B cell (primary cell): Measurements from ENCODE around the gene CHADL. TPM values are rescaled to one million over a fixed set of nuclear protein-coding genes. Genes with fewer than 3 reads are reported as not detected.

Experiments used
- ATAC-seq: fragments of 200-7000 bp; cut with Tn5 transposase; one replicate; pipeline ENCODE4 v1.10.0; 2021; ENCODE audit warnings: low read depth, mild to moderate bottlenecking, moderate number of reproducible peaks, moderate library complexity
- CTCF ChIA-PET: fragments of 350-600 bp; sonication (Branson Sonifier 250); formaldehyde crosslinking; loops from one replicate; lab custom pipeline; 2021; ENCODE audit warnings: antibody characterized with exemption, inconsistent platforms; lab: Charles Lee
- POLR2A ChIA-PET: fragments of 350-600 bp; sonication (Branson Sonifier 250); formaldehyde crosslinking; loops from one replicate; lab custom pipeline; 2021; ENCODE audit warnings: antibody characterized with exemption; lab: Charles Lee
- DNase-seq: peaks from one replicate; pipeline ENCODE4 v3.0.0; 2013
- H2AFZ ChIP-seq: 2 replicates; pipeline ENCODE4 v1.6.1; 2012; ENCODE audit warnings: mild to moderate bottlenecking, low read depth, low read length; ENCODE audit not compliant: insufficient read depth, poor library complexity, severe bottlenecking
- H3K27ac ChIP-seq, 2 donors: 1 replicate in 1 of 2; 2 replicates in 1 of 2; pipeline ENCODE4 v1.5.1; 2012 to 2013; ENCODE audit warnings: low read length in 2 of 2, mild to moderate bottlenecking in 2 of 2, moderate library complexity in 1 of 2
- H3K27me3 ChIP-seq, 4 experiments: fragments of 200-600 bp in 1 of 4; sonication (generic) in 1 of 4; replicated peaks in 1 of 4; 1 replicate in 2 of 4; 2 replicates in 2 of 4; pipeline versions ENCODE4 v1.6.1 to v1.7.0; 2013 to 2016; ENCODE audit warnings: low read length in 3 of 4, mild to moderate bottlenecking in 2 of 4, mixed read lengths in 1 of 4, moderate library complexity in 1 of 4; ENCODE audit not compliant: insufficient read depth in 4 of 4, control insufficient read depth in 3 of 4; ENCODE audit errors: control extremely low read depth in 1 of 4
- H3K36me3 ChIP-seq, 2 experiments: replicated peaks in 1 of 2; 1 replicate in 1 of 2; 2 replicates in 1 of 2; pipeline versions ENCODE4 v1.6.1 to v1.7.1; 2013; ENCODE audit warnings: low read length in 1 of 2; ENCODE audit not compliant: insufficient read depth in 2 of 2, control insufficient read depth in 1 of 2; ENCODE audit errors: control extremely low read depth in 1 of 2, extremely low read depth in 1 of 2
- H3K4me1 ChIP-seq, 2 donors: fragments of 200-600 bp in 1 of 2; sonication (generic) in 1 of 2; 1 replicate in 1 of 2; 2 replicates in 1 of 2; pipeline versions ENCODE4 v1.5.1 to v1.6.1; 2013 to 2017; ENCODE audit warnings: low read length in 2 of 2; ENCODE audit not compliant: control insufficient read depth in 2 of 2, insufficient read depth in 2 of 2
- H3K4me2 ChIP-seq: replicated peaks from 2 replicates; pipeline ENCODE3; 2012; ENCODE audit warnings: mild to moderate bottlenecking, low read depth, low read length; ENCODE audit not compliant: poor library complexity, severe bottlenecking
- H3K4me3 ChIP-seq, 5 experiments: fragments of 200-600 bp in 1 of 5; sonication (generic) in 1 of 5; 1 replicate in 3 of 5; 2 replicates in 2 of 5; pipeline versions ENCODE4 v1.5.1 to v1.7.0; 2011 to 2016; ENCODE audit warnings: low read length in 4 of 5, mild to moderate bottlenecking in 4 of 5, low read depth in 2 of 5, control low read depth in 1 of 5, moderate library complexity in 1 of 5; ENCODE audit not compliant: insufficient read depth in 1 of 5; ENCODE audit errors: control extremely low read depth in 1 of 5, extremely low read depth in 1 of 5
- H3K79me2 ChIP-seq: fragments of 200-600 bp; sonication (generic); one replicate; pipeline ENCODE4 v1.6.0; 2016; ENCODE audit warnings: low read length; ENCODE audit not compliant: control insufficient read depth, insufficient read depth
- H3K9ac ChIP-seq: fragments of 200-600 bp; sonication (generic); 2 replicates; pipeline ENCODE4 v1.6.1; 2017; ENCODE audit warnings: mild to moderate bottlenecking, low read length, moderate library complexity
- H3K9me3 ChIP-seq, 3 donors: one replicate each; pipeline versions ENCODE4 v1.6.1 to v1.7.1; 2013; ENCODE audit warnings: low read length in 2 of 3; ENCODE audit not compliant: control insufficient read depth in 2 of 3, insufficient read depth in 1 of 3; ENCODE audit errors: control extremely low read depth in 1 of 3
- H4K20me1 ChIP-seq: 2 replicates; pipeline ENCODE4 v1.6.0; 2012; ENCODE audit warnings: mild to moderate bottlenecking, low read length; ENCODE audit not compliant: insufficient read depth, control insufficient read depth, poor library complexity, severe bottlenecking
- H3K27ac Mint-ChIP-seq: one replicate; pipeline ENCODE4 v1.8.0; 2021; ENCODE audit warnings: mixed read lengths
- H3K27me3 Mint-ChIP-seq: one replicate; pipeline ENCODE4 v1.8.0; 2021; ENCODE audit warnings: mixed read lengths
- H3K4me1 Mint-ChIP-seq: one replicate; pipeline ENCODE4 v1.8.0; 2021; ENCODE audit warnings: mixed read lengths
- H3K4me3 Mint-ChIP-seq: one replicate; pipeline ENCODE4 v1.8.0; 2021; ENCODE audit warnings: mixed read lengths
- H3K9me3 Mint-ChIP-seq: one replicate; pipeline ENCODE4 v1.8.0; 2022; ENCODE audit warnings: mixed read lengths; ENCODE audit not compliant: insufficient read depth
- EZH2 ChIP-seq: IDR thresholded peaks from 2 replicates; pipeline ENCODE4 v1.6.1; 2012; ENCODE audit warnings: borderline replicate concordance, low read depth, mild to moderate bottlenecking, moderate library complexity, low read length; ENCODE audit not compliant: insufficient read depth, poor library complexity, severe bottlenecking
- WGBS: methylation state at CpG from one replicate; pipeline ENCODE4 v1.1.5; 2013; ENCODE audit warnings: missing lambda C conversion rate; ENCODE audit not compliant: insufficient coverage; 5-methylcytosine and 5-hydroxymethylcytosine counted together
- intact Hi-C: fragments of 100-400 bp; cut with micrococcal nuclease; formaldehyde crosslinking; loops from one replicate; pipeline ENCODE4 v1.10.0; 2022
- polyA plus RNA-seq: library from polyadenylated mRNA; depleted of rRNA; stranded (reverse); fragments of >200 nt; gene quantifications from 2 replicates; pipeline ENCODE4 v1.2.3, GENCODE V29; 2012
- total RNA-seq, 2 donors: library from RNA; stranded (reverse); fragments of 120-200 nt in 1 of 2; gene quantifications; 1 replicate in 1 of 2; 2 replicates in 1 of 2; pipeline versions ENCODE4 v1.2.3 to v1.2.4, GENCODE V29; 2013 to 2022
- TF ChIP-seq, protein P1 (sequence below): fragments of 200-600 bp; IDR thresholded peaks from one replicate; pipeline ENCODE4 v1.8.0; 2022; ENCODE audit warnings: antibody characterized with exemption, mild to moderate bottlenecking

The CHADL gene
- total and polyA plus RNA-seq, 2 donors (not counting 1 experiment from before 2014, with no cell fraction given), result 0.07 to 0.59 TPM

DNA sequence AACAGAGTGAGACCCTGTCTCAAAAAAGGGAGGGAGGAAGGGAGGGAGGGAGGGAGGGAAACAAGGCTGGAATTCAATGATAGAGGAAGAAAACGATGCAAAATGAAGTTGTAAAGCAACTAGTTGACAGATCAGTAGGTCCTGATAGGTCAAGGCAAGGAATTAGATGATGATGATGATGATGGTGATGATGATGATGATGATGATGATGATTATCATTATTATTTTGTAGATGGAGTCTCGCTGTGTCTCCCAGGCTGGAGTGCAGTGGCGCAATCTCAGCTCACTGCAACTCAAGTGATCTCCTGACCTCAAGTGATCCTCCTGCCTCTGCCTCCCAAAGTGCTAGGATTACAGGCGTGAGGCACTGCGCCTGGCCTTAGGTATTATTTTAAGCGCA is 46.9 kb downstream of the CHADL start:
- no peak for ATAC-seq
- no peaks in the 10 kb centered on the region for H3K27me3 ChIP-seq
- Mint-ChIP-seq H3K27ac (no peak overlapping the region), H3K9me3 (no peaks in the 10 kb centered on the region), H3K27me3 (no peaks in the 10 kb centered on the region), H3K4me1 (peaks cover 16% of the 10 kb centered on the region), H3K4me3 (no peak overlapping the region)
- no peak overlapping the region for H2AFZ ChIP-seq
- no peak overlapping the region for H3K4me3 ChIP-seq
- intact Hi-C loops, result loop anchor here (10.0 kb wide), 1 partner anchor 99 kb away; the partner anchor contains the start of gene EP300
- H3K9me3 ChIP-seq, result no peaks in the 10 kb centered on the region
- no peak overlapping the region for H3K27ac ChIP-seq
- H3K9ac ChIP-seq, result no peak overlapping the region
- H3K4me2 ChIP-seq, result no peak overlapping the region
- no peaks in the 10 kb centered on the region for H3K36me3 ChIP-seq
- no peaks in the 10 kb centered on the region for H3K79me2 ChIP-seq
- ChIA-PET POLR2A (interaction anchor here (0.5 kb wide), 1 partner anchor 1018 kb away, joined by 8 read pairs; no protein-coding TSS in a partner anchor), CTCF (interaction anchor here (1.4 kb wide), 1 partner anchor 271 kb away, joined by 3 read pairs; no protein-coding TSS in a partner anchor)
- peaks cover 7 to 17% of the 10 kb centered on the region in 2 donors for H3K4me1 ChIP-seq
- 97% methylated on average over 3 of the region's 6 CpGs for WGBS
- TF ChIP-seq EZH2, result no peak
- TF ChIP-seq, protein P1, sequence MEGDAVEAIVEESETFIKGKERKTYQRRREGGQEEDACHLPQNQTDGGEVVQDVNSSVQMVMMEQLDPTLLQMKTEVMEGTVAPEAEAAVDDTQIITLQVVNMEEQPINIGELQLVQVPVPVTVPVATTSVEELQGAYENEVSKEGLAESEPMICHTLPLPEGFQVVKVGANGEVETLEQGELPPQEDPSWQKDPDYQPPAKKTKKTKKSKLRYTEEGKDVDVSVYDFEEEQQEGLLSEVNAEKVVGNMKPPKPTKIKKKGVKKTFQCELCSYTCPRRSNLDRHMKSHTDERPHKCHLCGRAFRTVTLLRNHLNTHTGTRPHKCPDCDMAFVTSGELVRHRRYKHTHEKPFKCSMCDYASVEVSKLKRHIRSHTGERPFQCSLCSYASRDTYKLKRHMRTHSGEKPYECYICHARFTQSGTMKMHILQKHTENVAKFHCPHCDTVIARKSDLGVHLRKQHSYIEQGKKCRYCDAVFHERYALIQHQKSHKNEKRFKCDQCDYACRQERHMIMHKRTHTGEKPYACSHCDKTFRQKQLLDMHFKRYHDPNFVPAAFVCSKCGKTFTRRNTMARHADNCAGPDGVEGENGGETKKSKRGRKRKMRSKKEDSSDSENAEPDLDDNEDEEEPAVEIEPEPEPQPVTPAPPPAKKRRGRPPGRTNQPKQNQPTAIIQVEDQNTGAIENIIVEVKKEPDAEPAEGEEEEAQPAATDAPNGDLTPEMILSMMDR, result no peak
- DNase-seq, result no peak
- no peaks in the 10 kb centered on the region for H4K20me1 ChIP-seq

DNA sequence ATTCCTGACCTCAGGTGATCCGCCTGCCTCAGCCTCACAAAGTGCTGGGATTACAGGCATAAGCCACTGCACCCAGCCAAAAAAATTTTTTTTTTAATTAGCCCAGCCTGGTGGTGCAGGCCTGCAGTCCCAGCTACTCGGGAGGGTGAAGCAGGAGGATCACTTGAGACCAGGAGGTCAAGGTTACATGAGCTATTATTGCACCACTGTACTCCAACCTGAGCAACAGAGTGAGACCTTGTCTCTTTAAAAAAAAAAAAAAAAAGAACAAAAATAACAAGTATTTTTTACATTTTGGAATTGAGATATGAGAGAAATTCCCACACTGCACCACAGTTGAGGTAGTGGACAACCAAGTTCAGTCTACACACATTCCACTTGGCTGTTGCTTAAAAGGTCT is 49.3 kb downstream of the CHADL start:
- H3K4me2 ChIP-seq, result no peak overlapping the region
- H2AFZ ChIP-seq, result no peak overlapping the region
- ATAC-seq, result no peak
- no peaks in the 10 kb centered on the region for H4K20me1 ChIP-seq
- no peak overlapping the region for H3K4me3 ChIP-seq
- H3K27ac Mint-ChIP-seq, result no peak overlapping the region
- H3K36me3 ChIP-seq, result no peaks in the 10 kb centered on the region
- 87% methylated on average over 2 of the region's 2 CpGs for WGBS
- no peak overlapping the region for H3K9ac ChIP-seq
- POLR2A ChIA-PET, result interaction anchor here (0.5 kb wide), 1 partner anchor 19 kb away, joined by 6 read pairs; no protein-coding TSS in a partner anchor
- H3K4me1 Mint-ChIP-seq, result peaks cover 1% of the 10 kb centered on the region
- no peaks in the 10 kb centered on the region for H3K27me3 ChIP-seq
- H3K9me3 ChIP-seq, result no peaks in the 10 kb centered on the region
- H3K79me2 ChIP-seq, result no peaks in the 10 kb centered on the region
- H3K4me1 ChIP-seq, result no peaks in the 10 kb centered on the region
- TF ChIP-seq, protein P1, result no peak
- no peak for TF ChIP-seq EZH2
- H3K27ac ChIP-seq, result no peak overlapping the region
- intact Hi-C loops, result loop anchor here (10.0 kb wide), 1 partner anchor 97 kb away; the partner anchor contains the start of gene EP300
- no peak overlapping the region for H3K4me3 Mint-ChIP-seq
- CTCF ChIA-PET, result no interaction called here
- no peaks in the 10 kb centered on the region for H3K27me3 Mint-ChIP-seq
- DNase-seq, result no peak
- no peaks in the 10 kb centered on the region for H3K9me3 Mint-ChIP-seq
